NCI-H2171 treated with DMSO at 0.1 percent for 48 hours (cell line): ENCODE results near the gene FLOT2.
"Not testable (repeated sequence)": the region's sequence is repeated elsewhere in the genome, so short reads cannot be mapped to it uniquely, and the experiment has no call there.

ENCODE experiments used
- DNase-seq: peaks from one replicate; lab custom pipeline; 2025; lab: John Stamatoyannopoulos, UW

The FLOT2 gene

GRCh38 chr17:28873839-28874238 lies 23.7 kb downstream of the FLOT2 start:
- DNase-seq = no peak

- no peak for DNase-seq
These were observed 26.4 kb downstream of the FLOT2 start for GRCh38 chr17:28871056-28871579.

- DNase-seq = no peak
These were observed 30.3 kb downstream of the FLOT2 start for GRCh38 chr17:28867276-28867675.

GRCh38 chr17:28865946-28866752 lies 31.4 kb downstream of the FLOT2 start:
- peak; percentile 27 for DNase-seq

GRCh38 chr17:28864991-28865849 lies 32.3 kb downstream of the FLOT2 start:
- DNase-seq = no peak

GRCh38 chr17:28863953-28864352 lies 33.6 kb downstream of the FLOT2 start:
- DNase-seq = no peak

GRCh38 chr17:28862561-28862960 lies 35.0 kb downstream of the FLOT2 start:
- DNase-seq = no peak

- DNase-seq = no peak
These were observed 35.9 kb downstream of the FLOT2 start for GRCh38 chr17:28861393-28862203.

- no peak for DNase-seq
These were observed 37.1 kb downstream of the FLOT2 start for GRCh38 chr17:28860363-28860808.

- no peak for DNase-seq
These were observed 38.7 kb downstream of the FLOT2 start for GRCh38 chr17:28858801-28859355.

- DNase-seq = no peak
These were observed 39.4 kb downstream of the FLOT2 start for GRCh38 chr17:28857905-28858800.

- DNase-seq = no peak
These were observed 41.4 kb downstream of the FLOT2 start for GRCh38 chr17:28856028-28856574.

- DNase-seq = no peak
These were observed 42.2 kb downstream of the FLOT2 start for GRCh38 chr17:28855336-28855679.

GRCh38 chr17:28854457-28855335 lies 42.8 kb downstream of the FLOT2 start, which contains the start of gene ERAL1:
ERAL1 (plus strand) TSS chr17:28855016; CDS start chr17:28855035, 19 bp downstream.
- DNase-seq = peak; percentile 92

GRCh38 chr17:28853295-28853694 lies 44.2 kb downstream of the FLOT2 start:
- DNase-seq = no peak

GRCh38 chr17:28849281-28849680 lies 48.3 kb downstream of the FLOT2 start:
- no peak for DNase-seq

GRCh38 chr17:28848667-28849066 lies 48.9 kb downstream of the FLOT2 start:
- not testable (repeated sequence) for DNase-seq

- DNase-seq = not testable (repeated sequence)
These were observed 50.8 kb downstream of the FLOT2 start for GRCh38 chr17:28846699-28847098.

- DNase-seq = no peak
These were observed 51.3 kb downstream of the FLOT2 start for GRCh38 chr17:28846231-28846630.
